Measurements from ENCODE around the gene ZSWIM1.

DNA sequence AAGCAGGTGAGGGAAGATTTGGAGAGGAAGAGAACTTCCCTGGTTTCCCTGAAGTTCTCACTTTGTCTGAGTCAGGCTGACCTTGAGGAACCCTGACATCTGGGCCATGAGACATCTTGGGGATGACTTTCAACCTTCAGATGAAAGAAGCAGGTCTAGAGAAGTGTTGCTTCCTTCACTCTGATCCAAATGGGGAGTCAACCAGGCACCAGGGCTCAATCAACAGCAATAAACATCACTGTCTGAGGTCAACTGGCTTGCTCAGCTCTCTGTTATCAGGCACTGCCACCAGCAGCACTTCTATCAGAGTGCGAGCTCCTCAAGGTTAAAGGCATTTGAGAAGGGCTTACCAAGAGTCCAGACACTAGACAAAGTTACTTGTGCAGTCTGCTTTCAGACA, 30.1 kb upstream of the ZSWIM1 start:
- TF ChIP-seq EZH2 (IDR thresholded peaks at IDR 0.05; ENCODE audit: insufficient read depth, low read length), result no peak
- TF ChIP-seq, protein P1, sequence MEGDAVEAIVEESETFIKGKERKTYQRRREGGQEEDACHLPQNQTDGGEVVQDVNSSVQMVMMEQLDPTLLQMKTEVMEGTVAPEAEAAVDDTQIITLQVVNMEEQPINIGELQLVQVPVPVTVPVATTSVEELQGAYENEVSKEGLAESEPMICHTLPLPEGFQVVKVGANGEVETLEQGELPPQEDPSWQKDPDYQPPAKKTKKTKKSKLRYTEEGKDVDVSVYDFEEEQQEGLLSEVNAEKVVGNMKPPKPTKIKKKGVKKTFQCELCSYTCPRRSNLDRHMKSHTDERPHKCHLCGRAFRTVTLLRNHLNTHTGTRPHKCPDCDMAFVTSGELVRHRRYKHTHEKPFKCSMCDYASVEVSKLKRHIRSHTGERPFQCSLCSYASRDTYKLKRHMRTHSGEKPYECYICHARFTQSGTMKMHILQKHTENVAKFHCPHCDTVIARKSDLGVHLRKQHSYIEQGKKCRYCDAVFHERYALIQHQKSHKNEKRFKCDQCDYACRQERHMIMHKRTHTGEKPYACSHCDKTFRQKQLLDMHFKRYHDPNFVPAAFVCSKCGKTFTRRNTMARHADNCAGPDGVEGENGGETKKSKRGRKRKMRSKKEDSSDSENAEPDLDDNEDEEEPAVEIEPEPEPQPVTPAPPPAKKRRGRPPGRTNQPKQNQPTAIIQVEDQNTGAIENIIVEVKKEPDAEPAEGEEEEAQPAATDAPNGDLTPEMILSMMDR (IDR thresholded peaks at IDR 0.05; ENCODE audit: insufficient read depth, low read depth, low read length), result no peak
